Lung (tissue), 12 donors: ENCODE results near the gene PHKB. TPM values are rescaled to one million over a fixed set of nuclear protein-coding genes. Genes with fewer than 3 reads are reported as not detected.

Source experiments
- ATAC-seq: fragments of 200-7000 bp; cut with Tn5 transposase; one replicate; pipeline ENCODE4 v1.9.1; 2020; ENCODE audit warnings: moderate number of reproducible peaks; ENCODE audit not compliant: insufficient read depth, low FRiP score
- DNase-seq, 3 donors: peaks; one replicate each; pipeline ENCODE4 v3.0.0-alpha.2; 2013 to 2017
- H3K27ac ChIP-seq, 2 donors: one replicate each; pipeline ENCODE4 v1.5.1; 2013; ENCODE audit warnings: mild to moderate bottlenecking in 2 of 2, moderate library complexity in 2 of 2, control low read depth in 1 of 2, inconsistent platforms in 1 of 2, low read depth in 1 of 2, low read length in 1 of 2
- H3K27me3 ChIP-seq, 3 donors: one replicate each; pipeline ENCODE4 v1.5.1; 2013; ENCODE audit warnings: low read length in 2 of 3; ENCODE audit not compliant: control insufficient read depth in 3 of 3, insufficient read depth in 3 of 3
- H3K36me3 ChIP-seq, 4 donors: one replicate each; pipeline ENCODE4 v1.5.1; 2013; ENCODE audit warnings: low read length in 4 of 4, mild to moderate bottlenecking in 1 of 4, moderate library complexity in 1 of 4; ENCODE audit not compliant: control insufficient read depth in 4 of 4, insufficient read depth in 4 of 4
- H3K4me1 ChIP-seq, 5 donors: one replicate each; pipeline ENCODE4 v1.5.1; 2013; ENCODE audit warnings: low read length in 5 of 5, mild to moderate bottlenecking in 2 of 5, moderate library complexity in 1 of 5; ENCODE audit not compliant: control insufficient read depth in 5 of 5, insufficient read depth in 5 of 5
- H3K4me3 ChIP-seq: one replicate; pipeline ENCODE4 v1.5.1; 2013; ENCODE audit warnings: mild to moderate bottlenecking, control low read depth, moderate library complexity
- H3K9ac ChIP-seq, 2 donors: one replicate each; pipeline ENCODE4 v1.5.1; 2013; ENCODE audit warnings: low read length in 2 of 2, control low read depth in 1 of 2; ENCODE audit not compliant: insufficient read depth in 1 of 2
- H3K9me3 ChIP-seq, 4 donors: one replicate each; pipeline ENCODE4 v1.5.1; 2013; ENCODE audit warnings: low read length in 3 of 4, mild to moderate bottlenecking in 1 of 4, moderate library complexity in 1 of 4; ENCODE audit not compliant: control insufficient read depth in 4 of 4, insufficient read depth in 3 of 4
- CTCF ChIP-seq: IDR thresholded peaks from 2 replicates; pipeline ENCODE4 v1.5.1; 2012; ENCODE audit warnings: mild to moderate bottlenecking; ENCODE audit errors: control extremely low read depth, extremely low read depth
- WGBS, 2 donors: extraction: QIAGEN DNeasy Blood & Tissue Kit; methylation state at CpG; one replicate each; pipeline ENCODE4 v1.1.7; 2013; 5-methylcytosine and 5-hydroxymethylcytosine counted together
- polyA plus RNA-seq, 2 donors: library from polyadenylated mRNA; stranded (reverse); fragments of 200-250 nt; gene quantifications; one replicate each; pipeline ENCODE4 v1.2.1, GENCODE V29; 2013
- total RNA-seq, 2 donors: library from RNA; depleted of rRNA in 1 of 2; stranded (reverse); fragments of >200 nt in 1 of 2; gene quantifications; one replicate each; pipeline ENCODE4 v1.2.1, GENCODE V29; 2014 to 2021
- donor health status: control.
- donor health status: control.
- donor health status: Bipolar disorder and iron deficiency.
- donor health status: healthy.
- donor health status: DM: yes; HTN: yes; CAD: no.

The PHKB gene
- total and polyA plus RNA-seq, 4 donors: 21.2 to 134 (median 49.6) TPM

- DNase-seq (no peak), ATAC-seq (no peak)
- Histone ChIP-seq H3K4me1 (peaks cover 0 to 25% (median 0%) of the 10 kb centered on the region in 5 donors), H3K4me3 (no peak overlapping the region), H3K27ac (no peak overlapping the region), H3K36me3 (peaks cover 0 to 1% (median 0%) of the 10 kb centered on the region in 4 donors), H3K9ac (no peak overlapping the region), H3K9me3 (no peaks in the 10 kb centered on the region), H3K27me3 (no peaks in the 10 kb centered on the region)
- no peak for TF ChIP-seq CTCF
- WGBS, 2 donors: 75 to 83% methylated on average over 6 of the region's 6 CpGs
Measured at GRCh38 chr16:47481698-47482374, 20.7 kb downstream of the PHKB start.

- no peak overlapping the region for H3K27ac ChIP-seq
- DNase-seq (no peak), ATAC-seq (no peak)
- no peak overlapping the region for H3K9ac ChIP-seq
- no peaks in the 10 kb centered on the region for H3K27me3 ChIP-seq
- no peaks in the 10 kb centered on the region for H3K9me3 ChIP-seq
- peaks cover 0 to 4% (median 2%) of the 10 kb centered on the region in 4 donors for H3K36me3 ChIP-seq
- TF ChIP-seq CTCF: no peak
- peaks cover 0 to 19% (median 0%) of the 10 kb centered on the region in 5 donors for H3K4me1 ChIP-seq
- H3K4me3 ChIP-seq: no peak overlapping the region
- WGBS, 2 donors: 74 to 96% methylated on average over 2 of the region's 2 CpGs
Measured at GRCh38 chr16:47483616-47484015, 22.5 kb downstream of the PHKB start.

GRCh38 chr16:47486856-47487255 lies 25.7 kb downstream of the PHKB start:
- H3K9ac ChIP-seq: no peak overlapping the region
- H3K4me3 ChIP-seq: no peak overlapping the region
- DNase-seq (no peak), ATAC-seq (no peak)
- peaks cover 1 to 10% (median 4%) of the 10 kb centered on the region in 4 donors for H3K36me3 ChIP-seq
- H3K27me3 ChIP-seq: no peaks in the 10 kb centered on the region
- H3K9me3 ChIP-seq: peaks cover 0 to 10% (median 6%) of the 10 kb centered on the region in 4 donors
- no peak for TF ChIP-seq CTCF
- no peak overlapping the region for H3K27ac ChIP-seq
- H3K4me1 ChIP-seq: peaks cover 0 to 6% (median 0%) of the 10 kb centered on the region in 5 donors

- WGBS, 2 donors: 77 to 98% methylated on average over 3 of the region's 3 CpGs
- H3K36me3 ChIP-seq: peaks cover 1 to 10% (median 4%) of the 10 kb centered on the region in 4 donors
- no peak overlapping the region for H3K27ac ChIP-seq
- no peaks in the 10 kb centered on the region for H3K27me3 ChIP-seq
- H3K9me3 ChIP-seq: peaks cover 0 to 11% (median 7%) of the 10 kb centered on the region in 4 donors
- ATAC-seq (no peak), DNase-seq (no peak)
- no peak overlapping the region for H3K9ac ChIP-seq
- H3K4me1 ChIP-seq: peaks cover 0 to 6% (median 0%) of the 10 kb centered on the region in 5 donors
- TF ChIP-seq CTCF: no peak
- H3K4me3 ChIP-seq: no peak overlapping the region
Measured at GRCh38 chr16:47488051-47488450, 26.9 kb downstream of the PHKB start.
